Liver (tissue), 9 donors: ENCODE measurements around the gene NIT1. TPM values are rescaled to one million over a fixed set of nuclear protein-coding genes. Genes with fewer than 3 reads are reported as not detected.

ENCODE experiments used
- DNase-seq: peaks from one replicate; pipeline ENCODE4 v3.0.0-alpha.2; 2017; ENCODE audit warnings: low spot score
- H3K27ac ChIP-seq, 2 donors: one replicate each; pipeline ENCODE4 v1.7.0; 2013; ENCODE audit warnings: inconsistent platforms in 2 of 2, low read length in 2 of 2, control low read depth in 1 of 2, low read depth in 1 of 2, mild to moderate bottlenecking in 1 of 2
- H3K27me3 ChIP-seq, 4 donors: one replicate each; pipeline versions ENCODE4 v1.6.1 to v1.7.0; 2013; ENCODE audit warnings: low read length in 3 of 4, inconsistent platforms in 1 of 4, mild to moderate bottlenecking in 1 of 4, moderate library complexity in 1 of 4; ENCODE audit not compliant: control insufficient read depth in 4 of 4, insufficient read depth in 4 of 4
- H3K36me3 ChIP-seq, 4 donors: one replicate each; pipeline versions ENCODE4 v1.6.1 to v1.7.0; 2013; ENCODE audit warnings: low read length in 3 of 4, mild to moderate bottlenecking in 3 of 4, low read depth in 1 of 4, moderate library complexity in 1 of 4; ENCODE audit not compliant: control insufficient read depth in 4 of 4, insufficient read depth in 3 of 4
- H3K4me1 ChIP-seq, 4 donors: one replicate each; pipeline versions ENCODE4 v1.6.1 to v1.7.0; 2013; ENCODE audit warnings: low read length in 3 of 4, mild to moderate bottlenecking in 3 of 4, moderate library complexity in 1 of 4; ENCODE audit not compliant: control insufficient read depth in 4 of 4, insufficient read depth in 4 of 4
- H3K4me3 ChIP-seq, 3 donors: one replicate each; pipeline versions ENCODE4 v1.6.1 to v1.7.0; 2013; ENCODE audit warnings: low read length in 3 of 3, control low read depth in 1 of 3, low read depth in 1 of 3, mild to moderate bottlenecking in 1 of 3
- H3K9ac ChIP-seq, 2 donors: one replicate each; pipeline ENCODE4 v1.7.0; 2013; ENCODE audit warnings: low read length in 2 of 2, mild to moderate bottlenecking in 2 of 2, moderate library complexity in 2 of 2, control low read depth in 1 of 2, low read depth in 1 of 2
- H3K9me3 ChIP-seq, 4 donors: one replicate each; pipeline versions ENCODE4 v1.6.1 to v1.7.0; 2013; ENCODE audit warnings: low read length in 3 of 4; ENCODE audit not compliant: control insufficient read depth in 4 of 4
- ATF3 ChIP-seq: IDR thresholded peaks from 2 replicates; pipeline ENCODE4 v1.6.1; 2016; ENCODE audit warnings: antibody characterized with exemption
- EGR1 ChIP-seq, 2 donors: IDR thresholded peaks; 2 replicates each; pipeline ENCODE4 v1.6.1; 2016 to 2018; ENCODE audit warnings: antibody characterized with exemption in 2 of 2, low read depth in 2 of 2
- FOXA1 ChIP-seq: IDR thresholded peaks from 2 replicates; pipeline ENCODE4 v1.6.1; 2016; ENCODE audit warnings: antibody characterized with exemption
- FOXA2 ChIP-seq: IDR thresholded peaks from 2 replicates; pipeline ENCODE4 v1.6.1; 2016; ENCODE audit warnings: antibody characterized with exemption
- GABPA ChIP-seq, 2 donors: IDR thresholded peaks in 1 of 2; conservative IDR thresholded peaks in 1 of 2; 2 replicates each; pipeline ENCODE4 v1.6.1; 2016; ENCODE audit warnings: antibody characterized with exemption in 2 of 2, mild to moderate bottlenecking in 1 of 2, moderate library complexity in 1 of 2
- HNF4A ChIP-seq, 2 donors: conservative IDR thresholded peaks; 2 replicates each; pipeline ENCODE4 v1.6.1; 2016; ENCODE audit warnings: antibody characterized with exemption in 2 of 2, mild to moderate bottlenecking in 2 of 2
- HNF4G ChIP-seq: IDR thresholded peaks from 2 replicates; pipeline ENCODE4 v1.6.1; 2016; ENCODE audit warnings: antibody characterized with exemption
- JUND ChIP-seq, 2 donors: IDR thresholded peaks; 2 replicates each; pipeline ENCODE4 v1.6.1; 2016; ENCODE audit warnings: antibody characterized with exemption in 2 of 2
- NR2F2 ChIP-seq: IDR thresholded peaks from 2 replicates; pipeline ENCODE4 v1.6.1; 2016; ENCODE audit warnings: antibody characterized with exemption
- RAD21 ChIP-seq, 2 donors: IDR thresholded peaks; 2 replicates each; pipeline ENCODE4 v1.6.1; 2016; ENCODE audit warnings: antibody characterized with exemption in 2 of 2, mild to moderate bottlenecking in 2 of 2
- REST ChIP-seq: IDR thresholded peaks from 2 replicates; pipeline ENCODE4 v1.6.1; 2016; ENCODE audit warnings: antibody characterized with exemption, mild to moderate bottlenecking
- RXRA ChIP-seq, 2 donors: IDR thresholded peaks; 2 replicates each; pipeline ENCODE4 v1.6.1; 2017 to 2018; ENCODE audit warnings: antibody characterized with exemption in 2 of 2, mild to moderate bottlenecking in 1 of 2
- SP1 ChIP-seq: IDR thresholded peaks from 2 replicates; pipeline ENCODE4 v1.6.1; 2018; ENCODE audit warnings: antibody characterized with exemption, mild to moderate bottlenecking
- TAF1 ChIP-seq: conservative IDR thresholded peaks from 2 replicates; pipeline ENCODE4 v1.6.1; 2016; ENCODE audit warnings: antibody characterized with exemption, mild to moderate bottlenecking
- YY1 ChIP-seq: IDR thresholded peaks from 2 replicates; pipeline ENCODE4 v1.6.1; 2016; ENCODE audit warnings: antibody characterized with exemption, mild to moderate bottlenecking
- WGBS: extraction: QIAGEN DNeasy Blood & Tissue Kit; methylation state at CpG from one replicate; pipeline ENCODE4 v1.1.7; 2013; 5-methylcytosine and 5-hydroxymethylcytosine counted together
- polyA plus RNA-seq, 2 donors: library from polyadenylated mRNA; stranded (reverse) in 1 of 2; unstranded in 1 of 2; fragments of 200-250 nt in 1 of 2; fragments of >200 nt in 1 of 2; fragmentation: Nextera tagmentation in 1 of 2; extraction: Ambion mirVana in 1 of 2; gene quantifications; one replicate each; pipeline versions ENCODE4 v1.2.1 to v1.2.3, GENCODE V29; 2013 to 2015
- total RNA-seq, 2 donors: library from RNA; depleted of rRNA; stranded (reverse); fragments of >200 nt; gene quantifications; one replicate each; pipeline ENCODE4 v1.2.3, GENCODE V29; 2014
- TF ChIP-seq, protein P1 (sequence below): fragments of 150-350 bp; IDR thresholded peaks from 2 replicates; pipeline ENCODE4 v1.5.1; 2017; ENCODE audit warnings: improper control_type of control experiment, low read depth, low read length; ENCODE audit not compliant: missing input control
- TF ChIP-seq, protein P2 (sequence below): IDR thresholded peaks from 2 replicates; pipeline ENCODE4 v1.6.1; 2016; ENCODE audit warnings: antibody characterized with exemption
- TF ChIP-seq, protein P3 (sequence below): IDR thresholded peaks from 2 replicates; pipeline ENCODE4 v1.6.1; 2016; ENCODE audit warnings: antibody characterized with exemption
- donor health status: healthy.
- donor health status: healthy.
- donor health status: healthy.
- donor health status: healthy.
- donor health status: healthy.

Gene NIT1
- total and polyA plus RNA-seq, 4 donors = 17.8 to 45.8 (median 39.3) TPM

DNA sequence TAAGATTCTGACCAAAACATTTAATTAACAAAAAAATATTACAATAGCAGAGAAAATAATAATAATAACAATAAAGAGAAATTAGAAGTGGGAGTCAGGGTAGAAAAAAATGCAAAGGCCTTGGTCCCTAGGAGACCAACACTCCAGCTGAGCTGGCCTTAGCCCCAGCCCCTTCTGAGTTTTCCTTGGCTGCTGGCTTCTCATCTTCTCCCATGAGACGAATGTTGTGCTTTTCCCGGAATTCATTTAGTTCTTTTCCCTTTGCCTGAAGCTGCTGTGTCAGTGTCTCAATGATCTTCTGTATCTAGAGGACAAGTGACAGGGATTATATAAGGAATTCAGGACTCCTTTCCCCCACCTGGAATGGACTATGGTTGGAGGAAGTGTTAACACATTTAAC is 17.3 kb upstream of the NIT1 start:
- no peaks in the 10 kb centered on the region for H3K9me3 ChIP-seq
- H3K4me1 ChIP-seq = peaks cover 2 to 27% (median 13%) of the 10 kb centered on the region in 4 donors
- no peak overlapping the region for H3K27ac ChIP-seq
- no peaks in the 10 kb centered on the region for H3K27me3 ChIP-seq
- peaks cover 4 to 23% (median 16%) of the 10 kb centered on the region in 4 donors for H3K36me3 ChIP-seq
- no peak overlapping the region for H3K4me3 ChIP-seq
- DNase-seq = no peak
- no peak overlapping the region for H3K9ac ChIP-seq
- WGBS = 85% methylated on average over 2 of the region's 2 CpGs
- TF ChIP-seq HNF4G (no peak), GABPA (IDR thresholded peaks at IDR 0.05 in 1 of 2, conservative IDR thresholded peaks at IDR 0.05 in 1 of 2) (no peak), ATF3 (no peak), TAF1 (no peak), YY1 (no peak), RAD21 (IDR thresholded peaks at IDR 0.05) (no peak), REST (no peak), FOXA2 (no peak), HNF4A (conservative IDR thresholded peaks at IDR 0.05) (no peak), RXRA (IDR thresholded peaks at IDR 0.05) (no peak), EGR1 (IDR thresholded peaks at IDR 0.05; ENCODE audit: low read depth in 2 of 2) (no peak), NR2F2 (no peak), SP1 (no peak), JUND (IDR thresholded peaks at IDR 0.05) (no peak), FOXA1 (no peak)
- TF ChIP-seq, protein P1, sequence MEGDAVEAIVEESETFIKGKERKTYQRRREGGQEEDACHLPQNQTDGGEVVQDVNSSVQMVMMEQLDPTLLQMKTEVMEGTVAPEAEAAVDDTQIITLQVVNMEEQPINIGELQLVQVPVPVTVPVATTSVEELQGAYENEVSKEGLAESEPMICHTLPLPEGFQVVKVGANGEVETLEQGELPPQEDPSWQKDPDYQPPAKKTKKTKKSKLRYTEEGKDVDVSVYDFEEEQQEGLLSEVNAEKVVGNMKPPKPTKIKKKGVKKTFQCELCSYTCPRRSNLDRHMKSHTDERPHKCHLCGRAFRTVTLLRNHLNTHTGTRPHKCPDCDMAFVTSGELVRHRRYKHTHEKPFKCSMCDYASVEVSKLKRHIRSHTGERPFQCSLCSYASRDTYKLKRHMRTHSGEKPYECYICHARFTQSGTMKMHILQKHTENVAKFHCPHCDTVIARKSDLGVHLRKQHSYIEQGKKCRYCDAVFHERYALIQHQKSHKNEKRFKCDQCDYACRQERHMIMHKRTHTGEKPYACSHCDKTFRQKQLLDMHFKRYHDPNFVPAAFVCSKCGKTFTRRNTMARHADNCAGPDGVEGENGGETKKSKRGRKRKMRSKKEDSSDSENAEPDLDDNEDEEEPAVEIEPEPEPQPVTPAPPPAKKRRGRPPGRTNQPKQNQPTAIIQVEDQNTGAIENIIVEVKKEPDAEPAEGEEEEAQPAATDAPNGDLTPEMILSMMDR = no peak
- TF ChIP-seq, protein P2, sequence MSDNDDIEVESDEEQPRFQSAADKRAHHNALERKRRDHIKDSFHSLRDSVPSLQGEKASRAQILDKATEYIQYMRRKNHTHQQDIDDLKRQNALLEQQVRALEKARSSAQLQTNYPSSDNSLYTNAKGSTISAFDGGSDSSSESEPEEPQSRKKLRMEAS = no peak
- TF ChIP-seq, protein P3, sequence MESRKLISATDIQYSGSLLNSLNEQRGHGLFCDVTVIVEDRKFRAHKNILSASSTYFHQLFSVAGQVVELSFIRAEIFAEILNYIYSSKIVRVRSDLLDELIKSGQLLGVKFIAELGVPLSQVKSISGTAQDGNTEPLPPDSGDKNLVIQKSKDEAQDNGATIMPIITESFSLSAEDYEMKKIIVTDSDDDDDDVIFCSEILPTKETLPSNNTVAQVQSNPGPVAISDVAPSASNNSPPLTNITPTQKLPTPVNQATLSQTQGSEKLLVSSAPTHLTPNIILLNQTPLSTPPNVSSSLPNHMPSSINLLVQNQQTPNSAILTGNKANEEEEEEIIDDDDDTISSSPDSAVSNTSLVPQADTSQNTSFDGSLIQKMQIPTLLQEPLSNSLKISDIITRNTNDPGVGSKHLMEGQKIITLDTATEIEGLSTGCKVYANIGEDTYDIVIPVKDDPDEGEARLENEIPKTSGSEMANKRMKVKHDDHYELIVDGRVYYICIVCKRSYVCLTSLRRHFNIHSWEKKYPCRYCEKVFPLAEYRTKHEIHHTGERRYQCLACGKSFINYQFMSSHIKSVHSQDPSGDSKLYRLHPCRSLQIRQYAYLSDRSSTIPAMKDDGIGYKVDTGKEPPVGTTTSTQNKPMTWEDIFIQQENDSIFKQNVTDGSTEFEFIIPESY = no peak
